ENCODE data around the gene BTG1.

The BTG1 gene

GRCh38 chr12:92133795-92134637 lies 11.6 kb downstream of the BTG1 start:
- no peak for DNase-seq (ENCODE audit: low read depth in 3 of 3)

- DNase-seq (ENCODE audit: low read depth in 3 of 3) = no peak
These were observed 12.5 kb downstream of the BTG1 start for GRCh38 chr12:92133171-92133570.

GRCh38 chr12:92132288-92132687 lies 13.4 kb downstream of the BTG1 start:
- no peak for DNase-seq (ENCODE audit: low read depth in 3 of 3)

- no peak for DNase-seq (ENCODE audit: low read depth in 3 of 3)
These were observed 14.6 kb downstream of the BTG1 start for GRCh38 chr12:92130999-92131398.

- DNase-seq (ENCODE audit: low read depth in 3 of 3) = no peak
These were observed 16.0 kb downstream of the BTG1 start for GRCh38 chr12:92129609-92130008.

- no peak for DNase-seq (ENCODE audit: low read depth in 3 of 3)
These were observed 17.0 kb downstream of the BTG1 start for GRCh38 chr12:92128612-92129011.

GRCh38 chr12:92124689-92125029 lies 21.0 kb downstream of the BTG1 start:
- DNase-seq (ENCODE audit: low read depth in 3 of 3) = no peak

- no peak for DNase-seq (ENCODE audit: low read depth in 3 of 3)
These were observed 21.6 kb downstream of the BTG1 start for GRCh38 chr12:92123780-92124688.

DNA sequence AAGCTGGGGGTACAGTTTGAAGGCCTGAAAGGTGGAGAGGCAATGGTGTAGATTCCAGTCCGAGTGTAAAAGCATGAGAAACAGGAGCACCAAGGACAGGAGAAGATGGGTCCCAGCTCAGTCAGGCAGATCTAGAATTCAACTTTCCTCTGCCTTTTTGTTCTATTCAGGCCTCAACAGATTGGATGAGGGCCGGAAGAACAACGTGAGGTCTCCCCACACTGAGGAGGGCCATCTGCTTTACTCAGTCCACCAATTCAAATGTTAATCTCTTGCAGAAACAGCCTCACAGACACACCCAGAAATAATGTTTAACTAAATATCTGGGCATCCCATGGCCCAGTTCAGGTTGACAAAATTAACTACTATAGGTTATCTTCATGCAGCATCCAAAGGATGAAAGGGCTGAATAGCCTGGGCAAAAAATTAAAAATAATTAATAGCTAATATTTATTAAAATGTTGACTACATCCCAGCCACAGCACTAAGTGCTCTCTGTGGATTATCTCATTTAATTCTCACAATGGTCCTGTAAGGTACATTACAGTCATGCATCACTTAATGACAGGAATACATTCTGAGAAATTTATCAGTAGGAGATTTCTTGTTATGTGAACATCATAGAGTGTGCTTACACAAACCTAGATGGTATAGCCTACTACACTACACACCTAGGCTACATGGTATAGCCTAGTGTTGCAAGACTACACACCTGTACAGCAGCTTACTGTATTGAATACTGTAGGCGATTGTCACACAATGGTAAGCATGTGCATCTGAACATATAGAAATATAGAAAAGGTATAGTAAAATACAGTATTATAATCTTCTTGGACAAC lies 22.5 kb downstream of the BTG1 start:
- no peak for DNase-seq (ENCODE audit: low read depth in 3 of 3)

DNA sequence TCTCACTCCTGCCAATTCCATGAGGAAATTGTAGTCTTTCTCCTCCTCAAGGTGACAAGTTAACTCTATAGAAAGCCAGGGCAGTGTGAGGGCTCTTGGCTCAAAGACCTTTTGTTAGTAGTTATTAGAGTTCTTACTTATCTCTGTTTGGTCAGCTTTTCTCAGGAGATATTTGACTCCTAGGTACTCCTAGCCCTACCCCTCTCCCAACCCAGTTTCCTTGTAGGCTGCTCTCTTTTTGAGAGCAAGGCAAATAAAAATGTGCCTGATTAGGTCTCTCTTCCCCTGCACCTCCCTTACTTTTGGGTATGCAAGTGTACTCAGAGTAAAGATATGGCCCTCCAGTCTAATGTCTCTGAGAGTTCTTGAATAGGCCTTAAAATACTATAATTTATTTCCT lies 23.8 kb downstream of the BTG1 start:
- DNase-seq (ENCODE audit: low read depth in 3 of 3) = no peak

DNA sequence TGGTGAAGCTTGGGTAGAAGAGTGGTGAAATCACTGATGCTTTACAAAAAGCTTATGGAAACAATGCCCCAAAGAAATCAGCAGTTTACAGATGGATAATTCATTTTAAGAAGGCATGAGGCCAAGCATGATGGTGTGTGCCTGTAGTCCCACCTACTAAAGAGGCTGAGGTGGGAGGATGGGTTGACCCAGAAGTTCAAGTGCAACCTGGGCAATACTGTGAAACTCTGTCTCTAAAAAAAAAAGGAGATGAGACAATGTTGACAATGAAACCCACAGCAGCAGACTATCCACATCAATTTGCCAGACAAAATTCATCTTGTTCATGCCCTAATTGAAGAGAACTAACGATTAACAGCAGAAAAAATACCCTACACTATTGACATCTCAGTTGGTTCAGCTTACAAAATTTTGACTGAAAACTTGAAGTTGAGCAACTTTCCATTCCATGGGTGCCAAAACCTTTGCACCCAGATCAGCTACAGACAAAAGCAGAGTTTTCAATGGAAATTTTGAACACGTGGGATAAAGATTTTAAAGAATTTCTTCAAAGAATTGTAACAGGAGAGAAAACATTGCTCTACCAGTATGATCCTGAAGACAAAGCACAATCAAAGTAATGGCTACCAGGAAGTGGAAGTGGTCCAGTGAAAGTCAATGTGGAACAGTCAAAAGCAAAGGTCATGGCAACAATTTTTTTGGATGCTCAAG lies 26.7 kb downstream of the BTG1 start:
- no peak for DNase-seq (ENCODE audit: low read depth in 3 of 3)

GRCh38 chr12:92114834-92115233 lies 30.8 kb downstream of the BTG1 start:
- no peak for DNase-seq (ENCODE audit: low read depth in 3 of 3)

DNA sequence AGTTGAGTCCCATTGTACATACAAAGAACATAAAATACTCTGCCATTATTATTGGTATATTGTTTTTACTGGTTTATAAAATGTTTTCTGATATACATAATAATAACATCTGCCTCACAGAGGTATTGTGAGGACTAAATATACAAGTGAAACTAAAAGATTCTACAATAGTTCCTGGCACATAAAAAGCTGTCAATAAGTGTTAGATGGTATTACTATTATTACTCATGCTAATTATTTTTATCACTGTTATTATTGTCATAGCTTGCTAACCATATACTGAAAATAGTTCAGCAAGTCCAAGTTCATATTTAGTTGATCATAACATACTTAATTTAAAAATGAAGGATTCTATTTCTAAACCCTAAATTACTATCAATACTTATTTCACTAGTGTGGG lies 34.4 kb downstream of the BTG1 start:
- no peak for DNase-seq (ENCODE audit: low read depth in 3 of 3)

DNA sequence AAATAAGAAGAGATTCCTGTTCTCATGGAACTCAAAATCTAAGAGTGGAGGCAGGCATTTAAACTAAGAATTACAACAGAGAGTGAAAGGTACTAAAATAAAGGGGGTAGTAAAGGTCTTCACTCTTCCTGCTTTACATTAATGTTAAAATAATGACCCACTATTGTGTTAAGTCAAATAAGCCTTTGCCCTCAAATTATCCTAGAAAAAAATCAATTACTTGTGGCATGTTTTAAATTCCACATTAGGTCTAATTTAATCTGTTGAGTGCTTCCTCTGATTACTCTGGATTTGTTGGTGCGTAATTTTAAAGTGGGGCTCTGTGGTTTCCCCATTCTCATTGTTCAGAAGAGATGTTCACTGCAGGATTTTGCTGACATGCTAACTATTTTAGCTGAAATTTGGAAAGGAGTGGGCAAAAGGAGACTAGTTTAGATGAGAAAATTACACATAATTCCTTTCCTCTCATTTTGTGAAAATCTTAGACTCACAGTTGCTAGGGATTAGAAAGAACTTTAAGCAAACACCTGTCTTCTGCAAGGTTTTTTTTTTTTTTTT lies 35.5 kb downstream of the BTG1 start:
- DNase-seq (ENCODE audit: low read depth in 3 of 3) = no peak

GRCh38 chr12:92109613-92110012 lies 36.0 kb downstream of the BTG1 start:
- DNase-seq (ENCODE audit: low read depth in 3 of 3) = no peak

DNA sequence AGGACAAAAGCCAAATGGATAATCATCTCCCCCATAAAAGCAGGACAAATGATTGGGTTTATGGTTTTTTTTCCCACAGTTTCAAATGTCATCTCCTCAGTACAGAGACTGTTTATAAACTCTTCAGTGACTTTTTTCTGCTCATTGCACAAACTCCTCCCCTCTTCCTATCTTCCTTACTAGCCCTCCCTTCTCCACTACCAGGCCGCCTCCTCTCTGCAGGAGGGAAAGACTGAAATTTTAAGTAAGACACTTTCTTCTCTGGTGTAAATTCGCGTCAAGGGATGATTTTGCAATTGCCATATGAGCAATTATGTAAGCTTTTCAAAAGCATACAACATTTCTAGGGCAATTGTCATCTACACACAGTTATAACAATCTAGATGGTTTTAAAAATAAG lies 37.0 kb downstream of the BTG1 start:
- DNase-seq (ENCODE audit: low read depth in 3 of 3) = no peak

DNA sequence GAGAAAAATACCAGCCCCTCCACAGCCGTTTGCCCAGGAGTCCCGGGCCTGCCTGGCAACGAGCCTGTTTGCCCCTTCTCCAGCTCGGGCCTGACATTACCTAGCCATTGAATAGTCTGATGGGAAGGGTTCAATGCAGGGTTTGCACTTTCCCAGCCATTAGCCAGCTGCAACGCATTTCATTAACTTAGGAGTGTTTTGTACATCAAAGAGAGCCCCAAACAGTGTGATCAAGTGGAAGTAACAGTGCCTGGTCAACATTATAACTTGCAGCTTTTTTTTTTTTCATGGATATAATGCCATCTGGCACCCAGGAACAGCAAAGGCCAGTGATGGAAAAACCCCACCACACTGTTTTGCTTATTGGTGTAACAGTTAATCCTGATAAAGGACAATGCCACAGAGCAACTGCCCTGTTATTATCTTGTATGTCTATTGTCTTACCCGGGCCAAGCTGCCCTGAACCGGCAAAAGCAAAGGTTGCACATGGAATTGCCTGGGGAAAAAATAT lies 38.0 kb downstream of the BTG1 start:
- no peak for DNase-seq (ENCODE audit: low read depth in 3 of 3)

GRCh38 chr12:92107094-92107493 lies 38.6 kb downstream of the BTG1 start:
- no peak for DNase-seq (ENCODE audit: low read depth in 3 of 3)

DNA sequence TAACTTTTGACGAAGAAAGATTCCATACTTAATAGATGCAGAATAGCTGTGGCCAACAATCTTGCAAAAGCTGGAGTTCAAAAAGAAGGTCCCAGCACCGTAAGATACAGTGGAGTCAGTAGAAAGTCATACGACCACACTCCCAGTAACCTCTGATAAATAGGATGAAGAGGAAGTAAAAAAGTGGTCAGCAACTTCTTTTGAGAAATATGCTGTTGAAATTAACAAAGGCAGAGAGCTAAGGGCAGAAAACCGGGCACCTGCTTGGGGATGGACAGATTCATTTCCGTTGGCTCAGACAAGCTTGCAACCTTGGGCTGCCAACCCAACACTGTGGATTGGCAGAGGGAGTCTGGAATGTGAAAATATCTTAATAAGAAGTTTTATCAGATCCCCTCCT lies 40.0 kb downstream of the BTG1 start:
- no peak for DNase-seq (ENCODE audit: low read depth in 3 of 3)

DNA sequence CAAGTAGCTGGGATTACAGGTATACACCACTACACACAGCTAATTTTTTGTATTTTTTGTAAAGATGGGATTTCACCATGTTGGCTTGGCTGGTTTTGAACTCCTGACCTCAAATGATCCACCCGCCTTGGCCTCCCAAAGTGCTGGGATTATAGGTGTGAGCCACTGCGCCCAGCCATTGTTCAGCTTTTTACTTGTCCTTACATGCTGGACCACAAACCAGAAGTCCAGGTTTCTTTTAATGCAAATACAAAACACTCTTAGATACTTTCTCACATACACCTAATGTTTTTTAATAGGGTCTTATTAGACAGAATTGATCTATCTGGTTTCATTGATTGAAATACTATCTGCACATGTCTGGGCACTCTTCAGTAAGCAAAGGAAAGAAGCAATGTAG lies 40.5 kb downstream of the BTG1 start:
- DNase-seq (ENCODE audit: low read depth in 3 of 3) = no peak

DNA sequence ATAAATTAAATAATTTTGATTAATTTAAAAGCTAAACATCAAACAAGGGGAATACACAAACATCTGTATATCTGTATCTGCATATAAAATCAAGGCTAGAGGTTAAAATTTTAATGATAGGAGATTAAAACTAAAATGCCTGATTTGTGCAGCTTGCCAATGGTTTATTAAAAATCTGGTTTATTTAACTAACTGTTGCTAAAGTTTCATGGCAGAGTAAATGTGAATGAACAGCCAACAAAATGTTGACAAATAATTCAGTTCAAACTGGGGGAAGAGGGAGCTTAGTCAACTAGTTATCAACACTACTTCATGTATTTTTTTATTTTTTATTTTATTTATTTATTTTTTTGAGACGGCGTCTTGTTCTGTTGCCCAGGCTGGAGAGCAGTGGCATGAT lies 43.0 kb downstream of the BTG1 start:
- no peak for DNase-seq (ENCODE audit: low read depth in 3 of 3)
